ENCODE measurements around the gene NTNG1. TPM values are rescaled to one million over a fixed set of nuclear protein-coding genes. Genes with fewer than 3 reads are reported as not detected.

Gene NTNG1
- total RNA-seq, 1 experiment from 2014 or later = 1.5 TPM

- no peak for DNase-seq
- Histone ChIP-seq H3K23ac (ENCODE audit: insufficient read length, low read depth, low read length) (no peak overlapping the region), H2AK5ac (ENCODE audit: insufficient read length, low read length) (no peak overlapping the region), H3K4me1 (ENCODE audit: insufficient read depth, low read length) (peaks cover 2% of the 10 kb centered on the region; the same call in 1 of the 2 replicates), H3K18ac (ENCODE audit: insufficient read length, low read depth, low read length) (no peak overlapping the region), H3T11ph (ENCODE audit: low read length) (no peak overlapping the region), H3K79me2 (ENCODE audit: insufficient read depth, low read length) (no peaks in the 10 kb centered on the region), H2BK15ac (ENCODE audit: low read depth, low read length) (no peak overlapping the region), H3K4me2 (ENCODE audit: insufficient read depth, insufficient read length, low read length) (no peak overlapping the region), H4K20me1 (ENCODE audit: control insufficient read depth, insufficient read depth, insufficient read length) (no peaks in the 10 kb centered on the region), H2AFZ (ENCODE audit: low read length) (no peak overlapping the region), H2BK120ac (ENCODE audit: low read depth, low read length, poor library complexity, severe bottlenecking) (no peak overlapping the region), H2BK12ac (ENCODE audit: insufficient read length, low read depth, low read length) (no peak overlapping the region), H3K14ac (ENCODE audit: insufficient read depth, low read length) (no peak overlapping the region), H3K79me1 (ENCODE audit: insufficient read depth, low read depth, low read length, poor library complexity, severe bottlenecking) (no peaks in the 10 kb centered on the region), H3K56ac (ENCODE audit: insufficient read length, low read depth, low read length) (no peak overlapping the region), H3K9me3 (ENCODE audit: control insufficient read depth, low read depth, low read length) (no peaks in the 10 kb centered on the region), H3K27ac (ENCODE audit: insufficient read length, low read depth, low read length) (no peak overlapping the region), H3K27me3 (ENCODE audit: insufficient read depth, low read length) (no peaks in the 10 kb centered on the region), H2BK20ac (ENCODE audit: low read depth, low read length, poor library complexity, severe bottlenecking) (no peak overlapping the region), H2BK5ac (ENCODE audit: insufficient read length, low read length) (no peak overlapping the region), H3K4ac (ENCODE audit: low read depth, low read length) (no peak overlapping the region), H4K8ac (replicated peaks; ENCODE audit: insufficient read length, low read depth, low read length) (no peak overlapping the region), H3K9ac (ENCODE audit: extremely low read depth, insufficient read length, low read length) (no peak overlapping the region), H4K91ac (ENCODE audit: insufficient read length, low read depth, low read length) (no peak overlapping the region), H4K5ac (ENCODE audit: insufficient read length, low read depth, low read length) (no peak overlapping the region), H3K23me2 (ENCODE audit: insufficient read length, low read depth, low read length, poor library complexity, severe bottlenecking) (no peaks in the 10 kb centered on the region)
- TF ChIP-seq, protein P1, sequence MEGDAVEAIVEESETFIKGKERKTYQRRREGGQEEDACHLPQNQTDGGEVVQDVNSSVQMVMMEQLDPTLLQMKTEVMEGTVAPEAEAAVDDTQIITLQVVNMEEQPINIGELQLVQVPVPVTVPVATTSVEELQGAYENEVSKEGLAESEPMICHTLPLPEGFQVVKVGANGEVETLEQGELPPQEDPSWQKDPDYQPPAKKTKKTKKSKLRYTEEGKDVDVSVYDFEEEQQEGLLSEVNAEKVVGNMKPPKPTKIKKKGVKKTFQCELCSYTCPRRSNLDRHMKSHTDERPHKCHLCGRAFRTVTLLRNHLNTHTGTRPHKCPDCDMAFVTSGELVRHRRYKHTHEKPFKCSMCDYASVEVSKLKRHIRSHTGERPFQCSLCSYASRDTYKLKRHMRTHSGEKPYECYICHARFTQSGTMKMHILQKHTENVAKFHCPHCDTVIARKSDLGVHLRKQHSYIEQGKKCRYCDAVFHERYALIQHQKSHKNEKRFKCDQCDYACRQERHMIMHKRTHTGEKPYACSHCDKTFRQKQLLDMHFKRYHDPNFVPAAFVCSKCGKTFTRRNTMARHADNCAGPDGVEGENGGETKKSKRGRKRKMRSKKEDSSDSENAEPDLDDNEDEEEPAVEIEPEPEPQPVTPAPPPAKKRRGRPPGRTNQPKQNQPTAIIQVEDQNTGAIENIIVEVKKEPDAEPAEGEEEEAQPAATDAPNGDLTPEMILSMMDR (conservative IDR thresholded peaks at IDR 0.05) = no peak
- Mint-ChIP-seq H3K4me1 (peaks cover 5 to 10% of the 10 kb centered on the region in 2 experiments), H3K4me3 (no peak overlapping the region), H3K27ac (no peak overlapping the region), H3K27me3 (ENCODE audit: low read depth) (no peaks in the 10 kb centered on the region), H3K9me3 (peaks cover 17 to 19% of the 10 kb centered on the region in 2 experiments), H3K36me3 (ENCODE audit: insufficient read depth in 1 of 3, low read depth in 3 of 3) (peaks cover 4 to 23% (median 14%) of the 10 kb centered on the region in 3 experiments; a peak in 6 of 7 replicates)
- no CpG with 5 or more reads among the region's 2 CpGs for WGBS (ENCODE audit: extremely low coverage, insufficient read length, low lambda C conversion rate)
Observed at GRCh38 chr1:107512836-107513235, 372.0 kb downstream of the NTNG1 start.
